SK-N-SH (cell line): ENCODE measurements around the gene PAPPA2. TPM values are rescaled to one million over a fixed set of nuclear protein-coding genes. Genes with fewer than 3 reads are reported as not detected.

Source experiments
- CTCF ChIA-PET: fragments of 300-600, 350-600 bp; formaldehyde crosslinking; extraction: SDS; loops from one replicate; lab custom pipeline; 2021; lab: Yijun Ruan, JAX
- POLR2A ChIA-PET: fragments of 350-600 bp; sonication (Branson Sonifier 250); formaldehyde crosslinking; extraction: SDS; loops from one replicate; lab custom pipeline; 2020; ENCODE audit warnings: antibody characterized with exemption, inconsistent platforms; lab: Yijun Ruan, JAX
- DNase-seq: peaks from one replicate; pipeline ENCODE4 v3.0.0; 2012
- H2AFZ ChIP-seq: fragments of 200-600 bp; sonication (generic); 2 replicates; pipeline ENCODE4 v1.8.1; 2016; ENCODE audit warnings: antibody characterized with exemption, mild to moderate bottlenecking, low read depth
- H3F3A ChIP-seq: fragments of 200-600 bp; sonication (generic); replicated peaks from 2 replicates; pipeline ENCODE3; 2016; ENCODE audit warnings: antibody characterized with exemption, mild to moderate bottlenecking; ENCODE audit not compliant: insufficient read depth
- H3K27ac ChIP-seq, 2 experiments: fragments of 200-500 bp in 1 of 2; fragments of 200-600 bp in 1 of 2; sonication (Bioruptor generic) in 1 of 2; sonication (generic), shearing (Covaris generic) in 1 of 2; 2 replicates each; pipeline versions ENCODE4 v1.5.1 to v1.6.1; 2014 to 2016; ENCODE audit warnings: low read depth in 2 of 2, inconsistent platforms in 1 of 2, low read length in 1 of 2, mild to moderate bottlenecking in 1 of 2, mixed read lengths in 1 of 2
- H3K27me3 ChIP-seq: fragments of 200-600 bp; sonication (generic), shearing (Covaris generic); 2 replicates; pipeline ENCODE4 v1.6.1; 2016; ENCODE audit warnings: mixed run types; ENCODE audit not compliant: insufficient read depth
- H3K36me3 ChIP-seq, 2 experiments: fragments of 200-500 bp in 1 of 2; fragments of 200-600 bp in 1 of 2; sonication (Bioruptor generic) in 1 of 2; sonication (generic) in 1 of 2; replicated peaks in 1 of 2; 2 replicates each; pipeline versions ENCODE3 to v1.5.1; 2014 to 2016; ENCODE audit warnings: low read length in 1 of 2, mild to moderate bottlenecking in 1 of 2; ENCODE audit not compliant: insufficient read depth in 2 of 2, control insufficient read depth in 1 of 2
- H3K4me1 ChIP-seq, 2 experiments: fragments of 200-500 bp in 1 of 2; fragments of 200-600 bp in 1 of 2; sonication (Bioruptor generic) in 1 of 2; sonication (generic), shearing (Covaris generic) in 1 of 2; 2 replicates each; pipeline versions ENCODE4 v1.5.1 to v1.6.1; 2014 to 2016; ENCODE audit warnings: low read depth in 1 of 2, low read length in 1 of 2, mixed run types in 1 of 2; ENCODE audit not compliant: insufficient read depth in 2 of 2, control insufficient read depth in 1 of 2
- H3K4me2 ChIP-seq: fragments of 200-600 bp; sonication (generic), shearing (Covaris generic); 2 replicates; pipeline ENCODE4 v1.6.1; 2017; ENCODE audit warnings: mixed run types
- H3K4me3 ChIP-seq, 2 experiments: fragments of 200-500 bp in 1 of 2; fragments of 200-600 bp in 1 of 2; sonication (Bioruptor generic) in 1 of 2; sonication (generic), shearing (Covaris generic) in 1 of 2; 2 replicates each; pipeline versions ENCODE4 v1.5.1 to v1.8.1; 2014 to 2016; ENCODE audit warnings: low read depth in 2 of 2, inconsistent platforms in 1 of 2, low read length in 1 of 2, mild to moderate bottlenecking in 1 of 2, mixed read lengths in 1 of 2, moderate library complexity in 1 of 2
- H3K79me2 ChIP-seq: fragments of 200-600 bp; sonication (generic); 2 replicates; pipeline ENCODE4 v1.8.1; 2017; ENCODE audit warnings: mild to moderate bottlenecking; ENCODE audit not compliant: insufficient read depth
- H3K9ac ChIP-seq: fragments of 200-600 bp; sonication (generic); 2 replicates; pipeline ENCODE4 v1.6.1; 2017; ENCODE audit warnings: mixed run types
- H3K9me2 ChIP-seq: fragments of 200-600 bp; sonication (generic); 2 replicates; pipeline ENCODE4 v1.6.1; 2017; ENCODE audit warnings: mixed run types
- H3K9me3 ChIP-seq: fragments of 200-600 bp; sonication (generic); 2 replicates; pipeline ENCODE4 v1.6.1; 2017; ENCODE audit warnings: mixed run types, mild to moderate bottlenecking, moderate library complexity
- H4K20me1 ChIP-seq: fragments of 200-600 bp; sonication (generic); 2 replicates; pipeline ENCODE4 v1.6.1; 2017; ENCODE audit warnings: mild to moderate bottlenecking, mixed run types; ENCODE audit not compliant: insufficient read depth
- CHD2 ChIP-seq: fragments of 150-350 bp; IDR thresholded peaks from 2 replicates; pipeline ENCODE4 v1.6.1; 2018; ENCODE audit warnings: low read length; ENCODE audit not compliant: partially characterized antibody
- EP300 ChIP-seq, 2 experiments: IDR thresholded peaks; 2 replicates each; pipeline versions ENCODE4 v1.4.0 to v1.6.1; 2012; ENCODE audit warnings: borderline replicate concordance in 1 of 2, low read depth in 1 of 2, low read length in 1 of 2
- FOSL2 ChIP-seq: IDR thresholded peaks from 2 replicates; pipeline ENCODE4 v1.4.0; 2012; ENCODE audit warnings: low read depth, mild to moderate bottlenecking, moderate library complexity, borderline replicate concordance
- FOXM1 ChIP-seq: IDR thresholded peaks from 2 replicates; pipeline ENCODE4 v1.4.0; 2012; ENCODE audit warnings: low read depth, mild to moderate bottlenecking
- NFIC ChIP-seq: IDR thresholded peaks from 2 replicates; pipeline ENCODE4 v1.4.0; 2012; ENCODE audit warnings: borderline replicate concordance
- NRF1 ChIP-seq: IDR thresholded peaks from 2 replicates; pipeline ENCODE4 v1.6.1; 2012; ENCODE audit warnings: low read depth, mild to moderate bottlenecking, low read length
- POLR2AphosphoS5 ChIP-seq: IDR thresholded peaks from 2 replicates; pipeline ENCODE4 v1.6.1; 2012; ENCODE audit warnings: low read depth, low read length
- RAD21 ChIP-seq: IDR thresholded peaks from 2 replicates; pipeline ENCODE4 v1.6.1; 2012; ENCODE audit warnings: mild to moderate bottlenecking, low read length
- WGBS: methylation state at CpG from one replicate; pipeline ENCODE4 v1.1.6; 2017; ENCODE audit warnings: low lambda C conversion rate; 5-methylcytosine and 5-hydroxymethylcytosine counted together
- polyA plus RNA-seq, 3 experiments: library from polyadenylated mRNA; depleted of rRNA; stranded (reverse); fragments of >200 nt; gene quantifications; 2 replicates each; pipeline ENCODE4 v1.2.3, GENCODE V29; 2012
- TF ChIP-seq, protein P1 (sequence below): IDR thresholded peaks from 2 replicates; pipeline ENCODE4 v1.4.0; 2012; ENCODE audit warnings: low read depth, borderline replicate concordance
- TF ChIP-seq, protein P2 (sequence below): fragments of 150-350 bp; IDR thresholded peaks from 2 replicates; pipeline ENCODE4 v1.6.1; 2017; ENCODE audit warnings: antibody characterized with exemption, low read length, low read depth, borderline replicate concordance
- TF ChIP-seq, protein P3 (sequence below): IDR thresholded peaks from 2 replicates; pipeline ENCODE4 v1.6.1; 2012; ENCODE audit warnings: mild to moderate bottlenecking, low read depth, low read length, moderate library complexity

The PAPPA2 gene
- polyA plus RNA-seq, 1 of the 3 experiments (the other 2 are of a cell fraction) = 0.02 TPM

DNA sequence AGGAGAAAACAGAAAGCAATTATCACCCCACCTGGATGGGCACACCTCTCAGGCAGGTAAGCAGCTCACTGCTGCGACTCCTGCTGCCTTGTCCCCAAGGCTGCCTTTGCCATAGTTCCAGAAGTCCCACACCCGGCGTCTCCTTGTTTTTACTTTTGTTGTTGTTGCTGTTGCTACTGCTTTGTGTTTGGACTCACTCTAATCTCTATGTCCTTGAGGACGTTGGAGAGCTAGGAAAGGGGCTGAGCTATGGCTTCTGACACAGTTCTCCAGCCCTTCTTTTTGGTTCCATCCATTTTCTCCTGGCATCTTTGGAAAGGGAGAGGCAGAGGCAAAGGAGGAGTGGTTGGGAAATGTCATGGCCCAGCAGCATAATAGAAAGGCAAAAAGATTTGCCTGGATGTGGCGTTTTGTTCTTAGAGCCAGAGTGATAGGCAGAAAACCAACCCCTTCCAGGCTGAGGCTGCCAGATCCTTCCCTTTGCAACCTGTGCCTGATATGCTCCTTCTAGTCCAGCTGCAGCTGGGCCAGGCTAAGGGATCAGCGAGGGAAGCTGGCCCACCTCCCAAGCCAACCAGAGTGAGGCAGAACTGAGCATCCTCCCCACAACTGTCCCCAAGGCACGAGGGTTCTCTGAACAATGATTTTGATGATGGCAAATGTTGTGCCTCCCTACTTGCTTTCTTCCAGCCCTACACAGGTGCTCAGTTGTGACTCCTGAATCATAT lies 430.8 kb downstream of the PAPPA2 start (continued):
- TF ChIP-seq, protein P1, sequence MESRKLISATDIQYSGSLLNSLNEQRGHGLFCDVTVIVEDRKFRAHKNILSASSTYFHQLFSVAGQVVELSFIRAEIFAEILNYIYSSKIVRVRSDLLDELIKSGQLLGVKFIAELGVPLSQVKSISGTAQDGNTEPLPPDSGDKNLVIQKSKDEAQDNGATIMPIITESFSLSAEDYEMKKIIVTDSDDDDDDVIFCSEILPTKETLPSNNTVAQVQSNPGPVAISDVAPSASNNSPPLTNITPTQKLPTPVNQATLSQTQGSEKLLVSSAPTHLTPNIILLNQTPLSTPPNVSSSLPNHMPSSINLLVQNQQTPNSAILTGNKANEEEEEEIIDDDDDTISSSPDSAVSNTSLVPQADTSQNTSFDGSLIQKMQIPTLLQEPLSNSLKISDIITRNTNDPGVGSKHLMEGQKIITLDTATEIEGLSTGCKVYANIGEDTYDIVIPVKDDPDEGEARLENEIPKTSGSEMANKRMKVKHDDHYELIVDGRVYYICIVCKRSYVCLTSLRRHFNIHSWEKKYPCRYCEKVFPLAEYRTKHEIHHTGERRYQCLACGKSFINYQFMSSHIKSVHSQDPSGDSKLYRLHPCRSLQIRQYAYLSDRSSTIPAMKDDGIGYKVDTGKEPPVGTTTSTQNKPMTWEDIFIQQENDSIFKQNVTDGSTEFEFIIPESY = no peak
- TF ChIP-seq CHD2 (no peak), RAD21 (no peak), POLR2AphosphoS5 (no peak), EP300 (IDR thresholded peaks at IDR 0.05; ENCODE audit: borderline replicate concordance in 1 of 2, low read depth in 1 of 2, low read length in 1 of 2) (no peak), FOXM1 (no peak)
- TF ChIP-seq, protein P2, sequence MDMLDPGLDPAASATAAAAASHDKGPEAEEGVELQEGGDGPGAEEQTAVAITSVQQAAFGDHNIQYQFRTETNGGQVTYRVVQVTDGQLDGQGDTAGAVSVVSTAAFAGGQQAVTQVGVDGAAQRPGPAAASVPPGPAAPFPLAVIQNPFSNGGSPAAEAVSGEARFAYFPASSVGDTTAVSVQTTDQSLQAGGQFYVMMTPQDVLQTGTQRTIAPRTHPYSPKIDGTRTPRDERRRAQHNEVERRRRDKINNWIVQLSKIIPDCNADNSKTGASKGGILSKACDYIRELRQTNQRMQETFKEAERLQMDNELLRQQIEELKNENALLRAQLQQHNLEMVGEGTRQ = no peak

DNA sequence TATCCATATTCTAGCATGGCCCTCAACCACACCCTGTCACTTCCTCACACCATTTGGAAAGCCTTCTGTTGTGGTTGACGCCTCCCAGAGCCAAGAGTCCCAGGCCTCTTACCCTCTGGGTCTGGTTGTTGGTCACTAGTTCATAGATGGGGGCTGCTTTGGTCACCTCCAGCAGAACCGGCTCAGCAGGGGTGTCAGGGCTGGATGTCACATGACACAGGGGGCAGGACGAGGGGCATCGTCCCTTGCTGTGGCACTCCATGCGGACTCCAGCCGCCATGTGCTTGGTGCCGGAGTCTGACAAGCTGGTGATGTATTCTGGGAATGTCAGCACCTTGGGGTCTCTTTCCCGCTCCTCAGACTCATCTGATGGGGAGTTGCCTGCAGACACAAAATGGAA lies 431.5 kb downstream of the PAPPA2 start:
- Histone ChIP-seq H3K9ac (no peak overlapping the region), H2AFZ (no peak overlapping the region), H3K4me1 (peaks cover 0 to 10% of the 10 kb centered on the region in 2 experiments; a peak in 2 of 4 replicates), H3K4me3 (no peak overlapping the region), H3K79me2 (no peaks in the 10 kb centered on the region), H3K9me3 (no peaks in the 10 kb centered on the region), H3K27ac (no peak overlapping the region), H3K27me3 (no peaks in the 10 kb centered on the region), H4K20me1 (no peaks in the 10 kb centered on the region), H3F3A (no peaks in the 10 kb centered on the region), H3K36me3 (peaks cover 0 to 2% of the 10 kb centered on the region in 2 experiments), H3K4me2 (no peak overlapping the region), H3K9me2 (no peaks in the 10 kb centered on the region)
- ChIA-PET CTCF (interaction anchor here (1.3 to 8.0 kb wide), 7 partner anchors 14 to 1052 kb away, joined by 3 to 131 read pairs (median 25); partner anchors contain the start of gene ASTN1), POLR2A (interaction anchor here (0.6 kb wide), 1 partner anchor 1228 kb away, joined by 3 read pairs; no protein-coding TSS in a partner anchor)
- TF ChIP-seq, protein P2 = no peak
- TF ChIP-seq FOSL2 (no peak), NRF1 (no peak), EP300 (IDR thresholded peaks at IDR 0.05; ENCODE audit: borderline replicate concordance in 1 of 2, low read depth in 1 of 2, low read length in 1 of 2) (no peak), POLR2AphosphoS5 (no peak), NFIC (no peak)
- TF ChIP-seq, protein P1 = no peak
- TF ChIP-seq, protein P3, sequence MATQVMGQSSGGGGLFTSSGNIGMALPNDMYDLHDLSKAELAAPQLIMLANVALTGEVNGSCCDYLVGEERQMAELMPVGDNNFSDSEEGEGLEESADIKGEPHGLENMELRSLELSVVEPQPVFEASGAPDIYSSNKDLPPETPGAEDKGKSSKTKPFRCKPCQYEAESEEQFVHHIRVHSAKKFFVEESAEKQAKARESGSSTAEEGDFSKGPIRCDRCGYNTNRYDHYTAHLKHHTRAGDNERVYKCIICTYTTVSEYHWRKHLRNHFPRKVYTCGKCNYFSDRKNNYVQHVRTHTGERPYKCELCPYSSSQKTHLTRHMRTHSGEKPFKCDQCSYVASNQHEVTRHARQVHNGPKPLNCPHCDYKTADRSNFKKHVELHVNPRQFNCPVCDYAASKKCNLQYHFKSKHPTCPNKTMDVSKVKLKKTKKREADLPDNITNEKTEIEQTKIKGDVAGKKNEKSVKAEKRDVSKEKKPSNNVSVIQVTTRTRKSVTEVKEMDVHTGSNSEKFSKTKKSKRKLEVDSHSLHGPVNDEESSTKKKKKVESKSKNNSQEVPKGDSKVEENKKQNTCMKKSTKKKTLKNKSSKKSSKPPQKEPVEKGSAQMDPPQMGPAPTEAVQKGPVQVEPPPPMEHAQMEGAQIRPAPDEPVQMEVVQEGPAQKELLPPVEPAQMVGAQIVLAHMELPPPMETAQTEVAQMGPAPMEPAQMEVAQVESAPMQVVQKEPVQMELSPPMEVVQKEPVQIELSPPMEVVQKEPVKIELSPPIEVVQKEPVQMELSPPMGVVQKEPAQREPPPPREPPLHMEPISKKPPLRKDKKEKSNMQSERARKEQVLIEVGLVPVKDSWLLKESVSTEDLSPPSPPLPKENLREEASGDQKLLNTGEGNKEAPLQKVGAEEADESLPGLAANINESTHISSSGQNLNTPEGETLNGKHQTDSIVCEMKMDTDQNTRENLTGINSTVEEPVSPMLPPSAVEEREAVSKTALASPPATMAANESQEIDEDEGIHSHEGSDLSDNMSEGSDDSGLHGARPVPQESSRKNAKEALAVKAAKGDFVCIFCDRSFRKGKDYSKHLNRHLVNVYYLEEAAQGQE = no peak
- 60% methylated on average over 6 of the region's 8 CpGs for WGBS
- no peak for DNase-seq
